ENCODE data around the gene GNPTG. TPM values are rescaled to one million over a fixed set of nuclear protein-coding genes. Genes with fewer than 3 reads are reported as not detected.

GNPTG gene
- total and polyA plus RNA-seq, 9 of the 15 experiments (the other 6 are each of a cell fraction or from before 2014, with no cell fraction given): 0.69 to 33.3 (median 13.6) TPM

DNA sequence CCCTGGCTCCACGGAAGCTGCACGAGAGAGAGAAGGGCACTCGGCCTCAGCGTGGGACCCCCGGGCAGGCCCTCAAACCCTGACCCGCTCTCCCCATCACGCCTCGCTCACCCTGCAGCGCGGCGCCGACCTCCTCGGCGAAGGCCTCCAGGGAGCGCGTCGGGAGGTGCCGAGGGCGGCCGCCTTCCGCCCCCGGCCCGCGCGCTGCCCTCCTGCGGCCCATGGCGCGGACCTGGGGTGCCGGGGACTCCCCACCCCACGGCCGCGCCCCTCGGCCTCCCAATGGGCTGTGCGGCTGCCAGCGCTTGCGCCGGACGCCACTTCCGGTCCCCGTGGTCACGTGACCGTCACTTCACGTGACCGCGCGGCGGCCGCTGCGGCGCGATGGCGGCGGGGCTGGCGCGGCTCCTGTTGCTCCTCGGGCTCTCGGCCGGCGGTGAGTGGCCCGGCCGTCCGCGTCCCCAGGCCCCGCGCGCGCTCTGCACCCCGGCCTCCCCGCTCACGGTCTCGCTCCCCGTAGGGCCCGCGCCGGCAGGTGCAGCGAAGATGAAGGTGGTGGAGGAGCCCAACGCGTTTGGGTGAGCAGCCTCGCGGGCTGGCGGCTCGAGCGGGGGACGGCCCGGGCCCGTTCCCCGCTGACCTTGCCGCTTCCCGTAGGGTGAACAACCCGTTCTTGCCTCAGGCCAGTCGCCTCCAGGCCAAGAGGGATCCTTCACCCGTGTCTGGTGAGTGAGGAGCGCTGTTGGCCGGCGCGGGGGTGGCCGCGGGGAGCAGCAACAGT, at the start of gene GNPTG, which contains the start of gene TSR3 (continued):
- TF ChIP-seq TBL1XR1 (IDR thresholded peaks at IDR 0.05; ENCODE audit: low read length in 2 of 2) (peak in 1 of 2 experiments; percentile 61; a peak in 1 of 4 replicates), SP1 (CRISPR knock-in tag; IDR thresholded peaks at IDR 0.05) (peak; percentile 20; the same call in 1 of the 2 replicates), DMBX1 (CRISPR knock-in tag; IDR thresholded peaks at IDR 0.05; ENCODE audit: borderline replicate concordance) (no peak), POLR3A (IDR thresholded peaks at IDR 0.05; ENCODE audit: borderline replicate concordance, extremely low read depth, insufficient read depth, insufficient read length) (no peak), CBX1 (IDR thresholded peaks at IDR 0.05; ENCODE audit: low read depth) (peak; percentile 92), ILK (tag; IDR thresholded peaks at IDR 0.05; ENCODE audit: borderline replicate concordance, low read depth) (no peak), ZNF217 (CRISPR knock-in tag; IDR thresholded peaks at IDR 0.05) (no peak), E2F3 (CRISPR knock-in tag; IDR thresholded peaks at IDR 0.05) (no peak), SMC3 (conservative IDR thresholded peaks at IDR 0.05; ENCODE audit: insufficient read depth, low read depth, low read length) (0 out of 2 replicates have a peak, but pooled peaks have one; percentile 2), ZNF146 (CRISPR knock-in tag; IDR thresholded peaks at IDR 0.05; ENCODE audit: unreplicated experiment) (no peak), ZNF324 (CRISPR knock-in tag; IDR thresholded peaks at IDR 0.05) (no peak), TARDBP (IDR thresholded peaks at IDR 0.05) (no peak), ZKSCAN3 (CRISPR knock-in tag; IDR thresholded peaks at IDR 0.05) (no peak), NR2F6 (CRISPR knock-in tag; IDR thresholded peaks at IDR 0.05) (no peak), KLF1 (tag; IDR thresholded peaks at IDR 0.05) (peak; percentile 93), HNRNPL (IDR thresholded peaks at IDR 0.05; ENCODE audit: low read depth, low read length) (no peak), ZNF23 (CRISPR knock-in tag; IDR thresholded peaks at IDR 0.05) (no peak), TRIM28 (IDR thresholded peaks at IDR 0.05) (no peak)
- TF ChIP-seq, protein P1, sequence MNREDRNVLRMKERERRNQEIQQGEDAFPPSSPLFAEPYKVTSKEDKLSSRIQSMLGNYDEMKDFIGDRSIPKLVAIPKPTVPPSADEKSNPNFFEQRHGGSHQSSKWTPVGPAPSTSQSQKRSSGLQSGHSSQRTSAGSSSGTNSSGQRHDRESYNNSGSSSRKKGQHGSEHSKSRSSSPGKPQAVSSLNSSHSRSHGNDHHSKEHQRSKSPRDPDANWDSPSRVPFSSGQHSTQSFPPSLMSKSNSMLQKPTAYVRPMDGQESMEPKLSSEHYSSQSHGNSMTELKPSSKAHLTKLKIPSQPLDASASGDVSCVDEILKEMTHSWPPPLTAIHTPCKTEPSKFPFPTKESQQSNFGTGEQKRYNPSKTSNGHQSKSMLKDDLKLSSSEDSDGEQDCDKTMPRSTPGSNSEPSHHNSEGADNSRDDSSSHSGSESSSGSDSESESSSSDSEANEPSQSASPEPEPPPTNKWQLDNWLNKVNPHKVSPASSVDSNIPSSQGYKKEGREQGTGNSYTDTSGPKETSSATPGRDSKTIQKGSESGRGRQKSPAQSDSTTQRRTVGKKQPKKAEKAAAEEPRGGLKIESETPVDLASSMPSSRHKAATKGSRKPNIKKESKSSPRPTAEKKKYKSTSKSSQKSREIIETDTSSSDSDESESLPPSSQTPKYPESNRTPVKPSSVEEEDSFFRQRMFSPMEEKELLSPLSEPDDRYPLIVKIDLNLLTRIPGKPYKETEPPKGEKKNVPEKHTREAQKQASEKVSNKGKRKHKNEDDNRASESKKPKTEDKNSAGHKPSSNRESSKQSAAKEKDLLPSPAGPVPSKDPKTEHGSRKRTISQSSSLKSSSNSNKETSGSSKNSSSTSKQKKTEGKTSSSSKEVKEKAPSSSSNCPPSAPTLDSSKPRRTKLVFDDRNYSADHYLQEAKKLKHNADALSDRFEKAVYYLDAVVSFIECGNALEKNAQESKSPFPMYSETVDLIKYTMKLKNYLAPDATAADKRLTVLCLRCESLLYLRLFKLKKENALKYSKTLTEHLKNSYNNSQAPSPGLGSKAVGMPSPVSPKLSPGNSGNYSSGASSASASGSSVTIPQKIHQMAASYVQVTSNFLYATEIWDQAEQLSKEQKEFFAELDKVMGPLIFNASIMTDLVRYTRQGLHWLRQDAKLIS (CRISPR knock-in tag; IDR thresholded peaks at IDR 0.05): no peak
- TF ChIP-seq, protein P2, sequence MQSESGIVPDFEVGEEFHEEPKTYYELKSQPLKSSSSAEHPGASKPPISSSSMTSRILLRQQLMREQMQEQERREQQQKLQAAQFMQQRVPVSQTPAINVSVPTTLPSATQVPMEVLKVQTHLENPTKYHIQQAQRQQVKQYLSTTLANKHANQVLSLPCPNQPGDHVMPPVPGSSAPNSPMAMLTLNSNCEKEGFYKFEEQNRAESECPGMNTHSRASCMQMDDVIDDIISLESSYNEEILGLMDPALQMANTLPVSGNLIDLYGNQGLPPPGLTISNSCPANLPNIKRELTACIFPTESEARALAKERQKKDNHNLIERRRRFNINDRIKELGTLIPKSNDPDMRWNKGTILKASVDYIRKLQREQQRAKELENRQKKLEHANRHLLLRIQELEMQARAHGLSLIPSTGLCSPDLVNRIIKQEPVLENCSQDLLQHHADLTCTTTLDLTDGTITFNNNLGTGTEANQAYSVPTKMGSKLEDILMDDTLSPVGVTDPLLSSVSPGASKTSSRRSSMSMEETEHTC (IDR thresholded peaks at IDR 0.05): peak; percentile 82; the same call in 1 of the 2 replicates
- TF ChIP-seq, protein P3, sequence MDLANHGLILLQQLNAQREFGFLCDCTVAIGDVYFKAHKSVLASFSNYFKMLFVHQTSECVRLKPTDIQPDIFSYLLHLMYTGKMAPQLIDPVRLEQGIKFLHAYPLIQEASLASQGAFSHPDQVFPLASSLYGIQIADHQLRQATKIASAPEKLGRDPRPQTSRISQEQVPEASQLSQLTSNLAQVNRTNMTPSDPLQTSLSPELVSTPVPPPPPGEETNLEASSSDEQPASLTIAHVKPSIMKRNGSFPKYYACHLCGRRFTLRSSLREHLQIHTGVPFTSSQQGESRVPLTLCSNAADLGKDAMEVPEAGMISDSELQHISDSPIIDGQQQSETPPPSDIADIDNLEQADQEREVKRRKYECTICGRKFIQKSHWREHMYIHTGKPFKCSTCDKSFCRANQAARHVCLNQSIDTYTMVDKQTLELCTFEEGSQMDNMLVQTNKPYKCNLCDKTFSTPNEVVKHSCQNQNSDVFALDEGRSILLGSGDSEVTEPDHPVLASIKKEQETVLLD (IDR thresholded peaks at IDR 0.05): no peak
- TF ChIP-seq, protein P4, sequence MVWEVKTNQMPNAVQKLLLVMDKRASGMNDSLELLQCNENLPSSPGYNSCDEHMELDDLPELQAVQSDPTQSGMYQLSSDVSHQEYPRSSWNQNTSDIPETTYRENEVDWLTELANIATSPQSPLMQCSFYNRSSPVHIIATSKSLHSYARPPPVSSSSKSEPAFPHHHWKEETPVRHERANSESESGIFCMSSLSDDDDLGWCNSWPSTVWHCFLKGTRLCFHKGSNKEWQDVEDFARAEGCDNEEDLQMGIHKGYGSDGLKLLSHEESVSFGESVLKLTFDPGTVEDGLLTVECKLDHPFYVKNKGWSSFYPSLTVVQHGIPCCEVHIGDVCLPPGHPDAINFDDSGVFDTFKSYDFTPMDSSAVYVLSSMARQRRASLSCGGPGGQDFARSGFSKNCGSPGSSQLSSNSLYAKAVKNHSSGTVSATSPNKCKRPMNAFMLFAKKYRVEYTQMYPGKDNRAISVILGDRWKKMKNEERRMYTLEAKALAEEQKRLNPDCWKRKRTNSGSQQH (CRISPR knock-in tag; IDR thresholded peaks at IDR 0.05): no peak
